HG03064 (cell line): ENCODE data around the gene RSPH1.
"Not testable (repeated sequence)": the region's sequence is repeated elsewhere in the genome, so short reads cannot be mapped to it uniquely, and the experiment has no call there.

Experiments
- ATAC-seq: cut with Tn5 transposase; IDR thresholded peaks from one replicate; pipeline ENCODE4 v1.9.1; 2021; ENCODE audit warnings: low read depth; ENCODE audit not compliant: unreplicated experiment

Gene RSPH1

GRCh38 chr21:42489991-42490390, 6.0 kb downstream of the RSPH1 start:
- no peak for ATAC-seq

- ATAC-seq, result no peak
Measured at GRCh38 chr21:42489006-42489563, 6.9 kb downstream of the RSPH1 start.

GRCh38 chr21:42486531-42486930, 9.5 kb downstream of the RSPH1 start:
- ATAC-seq, result no peak

DNA sequence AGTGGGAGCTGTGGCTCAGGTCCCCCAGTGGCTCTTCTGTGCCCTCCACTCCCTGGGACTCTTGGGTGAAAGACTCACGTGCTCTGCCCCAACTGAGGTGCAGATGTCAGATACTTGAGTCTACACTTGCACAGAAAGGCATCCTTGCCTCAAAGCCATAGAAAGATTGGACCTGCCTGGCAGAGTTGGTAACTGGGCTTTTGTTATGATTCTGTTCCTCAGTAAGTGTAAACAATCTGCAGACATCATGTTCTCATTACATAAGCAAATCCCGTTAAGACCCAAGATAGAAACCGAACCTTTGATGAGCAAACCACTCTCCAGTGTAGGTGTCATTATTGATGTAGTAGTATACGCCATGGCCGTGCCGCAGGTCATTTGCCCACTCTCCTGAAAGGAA, 10.0 kb downstream of the RSPH1 start:
- no peak for ATAC-seq

- ATAC-seq, result no peak
Measured at GRCh38 chr21:42484966-42485365, 11.1 kb downstream of the RSPH1 start.

DNA sequence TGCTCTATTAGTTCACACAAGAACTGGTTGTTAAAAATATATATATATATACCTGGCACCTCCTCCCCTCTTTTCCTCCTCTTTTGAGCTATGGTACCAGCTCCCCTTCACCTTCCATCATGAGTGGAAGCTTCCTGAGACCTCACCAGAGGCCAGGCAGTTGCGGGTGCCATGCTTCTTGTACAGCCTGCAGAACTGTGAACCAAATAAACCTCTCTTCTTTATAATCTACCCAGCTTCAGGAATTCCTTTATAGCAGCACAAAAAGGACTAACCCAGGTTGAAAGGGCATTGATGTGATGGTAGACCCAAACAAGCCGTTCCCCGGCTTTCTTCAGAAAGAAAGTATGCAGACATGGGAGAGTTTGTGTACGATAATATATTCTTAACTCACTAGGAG, 14.9 kb downstream of the RSPH1 start:
- ATAC-seq, result no peak

GRCh38 chr21:42480736-42481135, 15.3 kb downstream of the RSPH1 start:
- no peak for ATAC-seq

DNA sequence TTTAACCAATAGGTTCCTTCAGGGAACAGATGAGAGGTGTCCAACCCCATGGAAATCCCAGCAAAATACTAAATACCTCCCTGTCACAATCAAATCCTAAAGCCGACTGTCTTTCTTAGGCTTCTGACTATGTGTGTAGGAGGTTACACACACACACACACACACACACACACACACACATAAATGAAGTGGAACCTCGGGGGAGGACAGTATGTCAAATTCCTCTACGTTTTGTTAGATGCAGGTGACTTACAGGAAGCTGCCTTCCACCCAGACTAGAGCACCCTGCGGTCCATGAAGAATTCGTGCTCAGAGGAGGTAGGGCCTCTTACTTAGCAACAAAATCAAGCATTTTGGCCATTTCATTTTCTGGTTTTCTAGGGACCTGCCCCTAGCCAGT, 16.4 kb downstream of the RSPH1 start:
- ATAC-seq, result no peak

DNA sequence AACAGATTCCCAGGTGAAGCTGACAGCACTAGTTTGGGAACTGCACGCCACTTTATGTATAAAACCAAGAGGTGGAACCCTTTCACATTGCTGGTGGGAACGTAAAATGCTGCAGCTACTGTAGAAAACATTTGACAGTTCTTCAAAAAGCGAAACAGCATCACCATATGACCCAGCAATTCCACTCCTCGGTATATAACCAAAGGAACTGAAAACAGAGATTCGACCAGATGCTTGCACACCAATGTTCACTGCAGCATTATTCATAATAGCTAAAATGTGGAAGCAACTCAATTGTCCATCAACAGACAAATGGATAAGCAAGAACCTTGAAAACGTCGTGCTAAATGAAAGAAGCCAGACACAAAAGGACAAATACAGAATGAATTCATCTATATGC, 17.5 kb downstream of the RSPH1 start:
- ATAC-seq, result no peak

GRCh38 chr21:42476388-42477331, 19.4 kb downstream of the RSPH1 start:
- ATAC-seq, result no peak

DNA sequence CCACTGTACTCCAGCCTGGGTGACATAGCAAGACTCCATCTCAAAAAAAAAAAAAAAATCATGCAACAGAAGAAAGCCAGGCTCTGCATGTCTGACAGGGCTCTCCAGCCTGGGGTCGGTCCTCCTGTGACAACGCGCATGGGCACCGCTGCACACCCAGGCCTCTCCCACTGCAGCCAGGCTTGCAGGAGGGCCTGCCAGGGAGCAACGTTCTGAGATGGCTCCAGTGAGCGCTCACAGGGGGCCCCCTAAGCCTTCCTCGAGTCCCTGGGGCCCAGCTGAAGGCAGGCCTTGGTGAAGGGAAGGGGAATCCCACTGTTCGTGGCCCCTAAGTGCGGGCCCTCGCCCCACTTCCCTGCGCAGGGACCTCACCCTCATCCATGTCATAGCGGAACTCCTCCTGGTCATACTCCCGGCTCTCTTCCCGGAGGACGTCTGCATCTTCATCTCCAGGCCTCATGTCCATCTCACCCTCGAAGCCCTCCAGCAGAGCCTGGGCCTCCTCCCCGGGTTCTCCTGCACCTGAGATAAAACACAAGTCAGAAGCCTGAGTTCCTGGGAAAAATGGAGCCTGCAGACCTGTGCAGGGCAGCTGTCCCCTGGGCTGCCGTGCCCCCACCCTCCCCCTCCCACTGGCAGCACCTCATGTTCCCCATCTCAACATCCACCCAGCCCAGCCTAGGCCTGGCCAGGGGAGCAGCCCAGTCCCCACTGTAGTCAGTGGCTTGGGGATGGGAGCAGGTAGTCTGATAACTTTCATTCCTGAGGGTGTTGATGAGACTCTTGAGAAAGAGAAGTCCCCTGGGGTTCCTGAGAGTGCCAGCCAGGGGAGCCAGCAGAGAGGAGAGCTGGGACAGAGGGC, 20.3 kb downstream of the RSPH1 start:
- ATAC-seq, result no peak

DNA sequence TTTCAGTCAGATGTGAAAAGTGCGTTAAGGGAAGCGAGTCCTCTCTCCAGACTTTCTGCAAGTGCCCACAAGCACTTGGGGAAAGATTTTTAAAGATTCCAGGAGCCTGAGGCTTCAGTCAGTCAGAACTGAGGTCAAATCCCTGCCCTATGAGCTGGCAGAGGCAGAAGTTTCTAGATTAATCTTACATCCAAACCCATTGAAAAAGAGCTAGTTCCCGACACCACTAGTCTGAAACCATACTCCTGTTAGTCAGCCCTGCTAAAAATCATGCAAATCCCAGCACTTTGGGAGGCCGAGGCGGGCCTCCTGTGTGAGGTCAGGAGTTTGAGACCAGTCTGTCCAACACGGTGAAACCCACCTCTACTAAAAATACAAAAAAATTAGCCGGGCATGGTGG, 21.0 kb downstream of the RSPH1 start:
- ATAC-seq, result no peak

DNA sequence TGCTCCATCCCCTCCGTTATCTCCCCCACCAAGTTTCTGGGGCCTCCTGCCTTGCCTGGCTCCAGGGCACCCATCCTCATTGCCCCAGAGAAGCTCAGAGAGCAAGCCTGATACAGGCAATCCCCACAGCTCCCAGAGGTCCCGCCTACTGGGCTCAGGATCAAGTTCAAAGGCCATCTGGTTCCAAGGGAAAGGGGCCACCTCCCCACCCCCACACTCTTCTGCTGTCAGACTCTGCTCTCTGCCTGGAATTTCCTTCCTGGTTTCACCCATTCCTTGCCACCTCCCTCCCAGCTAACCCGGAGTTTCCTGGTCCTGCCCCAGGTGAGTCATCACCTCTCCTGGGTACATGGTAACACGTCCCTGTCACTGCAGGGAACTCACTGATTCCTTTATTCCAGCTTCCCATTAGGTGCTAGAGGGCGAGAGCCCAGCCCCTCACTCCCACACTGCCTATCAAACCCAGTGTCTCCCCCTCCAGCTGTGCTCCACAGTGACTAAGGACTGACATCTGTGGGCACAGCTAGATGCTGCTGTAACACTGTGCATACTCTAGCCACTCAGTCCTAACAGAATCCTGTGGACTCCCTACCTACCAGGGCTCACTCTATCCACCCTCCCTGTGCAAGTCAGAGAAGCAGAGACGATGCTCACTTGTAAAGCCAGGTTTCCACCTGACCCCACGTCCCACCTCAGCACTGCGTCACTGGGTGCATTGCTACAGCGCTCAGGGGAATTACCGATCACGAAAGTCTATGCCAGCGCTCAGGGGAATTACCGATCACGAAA, 21.8 kb downstream of the RSPH1 start:
- no peak for ATAC-seq

DNA sequence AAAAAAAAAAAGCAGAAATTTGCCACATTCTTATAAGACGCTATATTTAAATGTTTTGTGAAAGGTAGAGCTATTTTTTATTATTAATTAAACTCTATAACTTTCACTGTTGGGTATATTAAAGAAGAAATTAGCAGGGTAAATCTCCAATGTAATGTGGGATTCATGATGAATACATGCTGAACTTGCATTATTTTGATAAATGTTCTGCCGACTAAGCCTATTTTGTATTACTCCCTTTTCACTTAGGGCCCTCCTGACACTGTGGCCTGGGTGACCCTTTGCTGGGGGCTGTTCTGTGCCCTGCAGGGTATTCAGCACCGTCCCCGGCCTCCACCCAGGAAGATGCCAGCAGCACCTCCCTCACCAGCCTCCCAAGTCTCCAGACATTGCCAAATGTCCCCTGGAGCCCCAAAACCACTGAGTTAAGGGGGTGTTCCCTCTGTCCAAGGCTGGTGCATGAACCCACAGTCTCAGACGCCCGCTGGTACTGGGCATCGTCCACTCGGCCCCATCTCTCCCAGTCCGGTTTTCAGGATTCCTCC, 22.5 kb downstream of the RSPH1 start:
- no peak for ATAC-seq

GRCh38 chr21:42472521-42472920, 23.5 kb downstream of the RSPH1 start:
- ATAC-seq, result no peak

GRCh38 chr21:42471716-42472330, 24.2 kb downstream of the RSPH1 start:
- ATAC-seq, result no peak

GRCh38 chr21:42471206-42471605, 24.8 kb downstream of the RSPH1 start:
- no peak for ATAC-seq

DNA sequence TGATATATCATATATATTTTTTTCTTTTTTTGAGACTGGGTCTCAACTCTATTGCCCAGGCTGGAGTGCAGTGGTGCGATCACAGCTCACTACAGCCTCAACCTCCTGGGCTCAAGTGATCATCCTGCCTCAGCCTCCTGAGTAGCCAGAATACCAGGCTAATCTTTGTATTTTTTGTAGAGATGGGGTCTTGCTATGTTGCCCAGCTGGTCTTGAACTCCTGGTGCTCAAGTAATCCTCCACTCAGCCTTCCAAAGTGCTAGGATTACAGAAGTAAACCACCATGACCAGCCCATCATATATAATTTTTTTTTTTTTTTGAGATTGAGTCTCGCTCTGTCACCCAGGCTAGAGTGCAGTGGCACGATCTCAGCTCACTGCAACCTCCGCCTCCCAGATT, 26.3 kb downstream of the RSPH1 start:
- not testable (repeated sequence) for ATAC-seq

DNA sequence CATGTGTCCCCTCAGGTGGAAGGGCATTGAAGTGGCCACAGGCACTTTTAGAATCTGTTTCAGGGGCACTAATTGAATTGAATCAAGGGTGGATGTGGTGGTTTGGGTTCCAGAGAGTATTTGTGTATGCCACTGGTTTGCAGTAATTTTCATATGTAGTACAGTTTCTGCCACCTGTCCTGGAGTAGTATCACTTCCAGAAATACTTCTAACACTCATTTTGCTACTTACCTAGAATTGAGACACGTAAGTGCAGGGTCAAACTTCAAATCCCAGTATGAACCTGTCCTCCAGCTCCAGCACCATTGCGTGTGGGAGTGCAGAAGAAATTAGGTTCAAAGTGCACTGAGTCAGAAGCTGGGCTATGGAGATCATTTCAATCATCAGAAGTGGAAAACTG, 26.8 kb downstream of the RSPH1 start:
- ATAC-seq, result no peak
